HCT116 (cell line): ENCODE results near the gene ARL15. TPM values are rescaled to one million over a fixed set of nuclear protein-coding genes. Genes with fewer than 3 reads are reported as not detected.

Source experiments
- ATAC-seq: fragments of 200-7000 bp; cut with Tn5 transposase; 2 replicates; pipeline ENCODE4 v1.9.1; 2020; ENCODE audit warnings: mild to moderate bottlenecking, moderate library complexity
- BruUV-seq: library from RNA; stranded (reverse); fragments of 400-500 nt; replicated peaks from 2 replicates; lab custom pipeline; 2021; lab: Mats Ljungman, UMichigan
- CTCF ChIA-PET: fragments of 300-600 bp; sonication (Branson Sonifier 250); formaldehyde crosslinking; loops from one replicate; lab custom pipeline; 2021; ENCODE audit warnings: antibody characterized with exemption; lab: Charles Lee
- POLR2A ChIA-PET: fragments of 300-600, 350-600 bp; sonication (Branson Sonifier 250); formaldehyde crosslinking; loops from one replicate; lab custom pipeline; 2021; ENCODE audit warnings: antibody characterized with exemption; lab: Charles Lee
- RAD21 ChIA-PET, 2 experiments: fragments of 300-600 bp; sonication (Branson Sonifier 250); formaldehyde crosslinking; loops; one replicate each; lab custom pipeline; 2023; ENCODE audit warnings: low total read pairs in 2 of 2; ENCODE audit not compliant: uncharacterized antibody in 2 of 2, unreplicated experiment in 2 of 2, low non-redundant PET in 1 of 2; lab: Charles Lee
- DNase-seq: peaks from one replicate; pipeline ENCODE4 v3.0.0-alpha.2; 2010; ENCODE audit warnings: low read depth, low spot score
- H2AFZ ChIP-seq: fragments of 200-600 bp; shearing (Covaris generic), sonication (generic); 2 replicates; pipeline ENCODE4 v1.6.1; 2017; ENCODE audit warnings: low read depth, mixed run types, mixed read lengths, antibody characterized with exemption, low read length; ENCODE audit not compliant: poor library complexity, severe bottlenecking
- H3K27ac ChIP-seq: 2 replicates; pipeline ENCODE4 v1.5.1; 2012; ENCODE audit warnings: low read depth, low read length
- H3K27me3 ChIP-seq: fragments of 200-600 bp; sonication (generic); 2 replicates; pipeline ENCODE4 v1.6.1; 2016; ENCODE audit warnings: mixed run types, low read length, mixed read lengths; ENCODE audit not compliant: insufficient read depth
- H3K36me3 ChIP-seq, 2 experiments: fragments of 200-500 bp in 1 of 2; fragments of 200-600 bp in 1 of 2; sonication (Bioruptor generic) in 1 of 2; sonication (generic) in 1 of 2; 2 replicates each; pipeline versions ENCODE4 v1.5.1 to v1.6.1; 2014 to 2016; ENCODE audit warnings: low read length in 2 of 2, inconsistent platforms in 1 of 2, mixed read lengths in 1 of 2, mixed run types in 1 of 2; ENCODE audit not compliant: insufficient read depth in 2 of 2, control insufficient read depth in 1 of 2
- H3K4me1 ChIP-seq, 2 experiments: fragments of 200-600 bp in 1 of 2; sonication (generic) in 1 of 2; 2 replicates each; pipeline versions ENCODE4 v1.5.1 to v1.6.1; 2012 to 2017; ENCODE audit warnings: low read length in 2 of 2, inconsistent platforms in 1 of 2, mild to moderate bottlenecking in 1 of 2, mixed read lengths in 1 of 2, mixed run types in 1 of 2, moderate library complexity in 1 of 2; ENCODE audit not compliant: insufficient read depth in 2 of 2, control insufficient read depth in 1 of 2
- H3K4me2 ChIP-seq: fragments of 200-600 bp; sonication (generic); 2 replicates; pipeline ENCODE4 v1.6.1; 2017; ENCODE audit warnings: mixed run types, low read length, mixed read lengths
- H3K4me3 ChIP-seq, 2 experiments: fragments of 200-600 bp in 1 of 2; sonication (generic) in 1 of 2; replicated peaks in 1 of 2; 2 replicates each; pipeline ENCODE4 v1.5.1; 2011 to 2016; ENCODE audit warnings: low read length in 2 of 2, control low read depth in 1 of 2, low read depth in 1 of 2, mild to moderate bottlenecking in 1 of 2, mixed read lengths in 1 of 2, mixed run types in 1 of 2
- H3K79me2 ChIP-seq: fragments of 200-600 bp; sonication (generic); 2 replicates; pipeline ENCODE4 v1.6.1; 2017; ENCODE audit warnings: mild to moderate bottlenecking, mixed run types, low read length, moderate library complexity, mixed read lengths; ENCODE audit not compliant: insufficient read depth
- H3K9ac ChIP-seq: fragments of 200-600 bp; sonication (generic); 2 replicates; pipeline ENCODE4 v1.6.1; 2016; ENCODE audit warnings: low read length, mixed read lengths
- H3K9me2 ChIP-seq: fragments of 200-600 bp; sonication (generic), shearing (Covaris generic); 2 replicates; pipeline ENCODE4 v1.6.1; 2017; ENCODE audit warnings: mixed run types, mild to moderate bottlenecking, moderate library complexity; ENCODE audit not compliant: insufficient read depth
- H3K9me3 ChIP-seq, 2 experiments: fragments of 200-500 bp in 1 of 2; fragments of 200-600 bp in 1 of 2; sonication (Bioruptor generic) in 1 of 2; sonication (generic) in 1 of 2; 2 replicates each; pipeline ENCODE4 v1.6.1; 2014 to 2017; ENCODE audit warnings: low read length in 2 of 2, mixed read lengths in 2 of 2, inconsistent platforms in 1 of 2, low read depth in 1 of 2, mild to moderate bottlenecking in 1 of 2, mixed run types in 1 of 2, moderate library complexity in 1 of 2; ENCODE audit not compliant: control insufficient read depth in 1 of 2, insufficient read depth in 1 of 2
- H4K20me1 ChIP-seq: fragments of 200-600 bp; sonication (generic), shearing (Covaris generic); 2 replicates; pipeline ENCODE4 v1.6.1; 2017; ENCODE audit warnings: mixed run types, mild to moderate bottlenecking, moderate library complexity; ENCODE audit not compliant: insufficient read depth
- CBX3 ChIP-seq: IDR thresholded peaks from 2 replicates; pipeline ENCODE4 v1.6.1; 2012; ENCODE audit warnings: low read depth
- EGR1 ChIP-seq: IDR thresholded peaks from 2 replicates; pipeline ENCODE4 v1.6.1; 2012; ENCODE audit warnings: low read depth
- ELF1 ChIP-seq: IDR thresholded peaks from 2 replicates; pipeline ENCODE4 v1.6.1; 2012; ENCODE audit warnings: low read depth, borderline replicate concordance
- EZH2 ChIP-seq: fragments of 200-600 bp; sonication (generic); IDR thresholded peaks from 2 replicates; pipeline ENCODE4 v1.6.1; 2017; ENCODE audit warnings: antibody characterized with exemption, mixed run types
- EZH2phosphoT487 ChIP-seq: fragments of 200-600 bp; IDR thresholded peaks from 2 replicates; pipeline ENCODE4 v1.6.1; 2018; ENCODE audit warnings: antibody characterized with exemption, borderline replicate concordance
- JUND ChIP-seq: IDR thresholded peaks from 2 replicates; pipeline ENCODE4 v1.6.1; 2012
- POLR2A ChIP-seq: IDR thresholded peaks from 2 replicates; pipeline ENCODE4 v1.7.0; 2011; ENCODE audit warnings: borderline replicate concordance; ENCODE audit not compliant: insufficient read depth, insufficient read length; ENCODE audit errors: extremely low read depth
- POLR2AphosphoS5 ChIP-seq: IDR thresholded peaks from 2 replicates; pipeline ENCODE4 v1.6.1; 2011; ENCODE audit warnings: mild to moderate bottlenecking, low read depth, low read length, moderate library complexity
- RAD21 ChIP-seq: IDR thresholded peaks from 2 replicates; pipeline ENCODE4 v1.6.1; 2012; ENCODE audit warnings: low read depth, mild to moderate bottlenecking
- SIN3A ChIP-seq: IDR thresholded peaks from 2 replicates; pipeline ENCODE4 v1.6.1; 2012; ENCODE audit warnings: low read depth
- ZNF274 ChIP-seq: fragments of 200-500 bp; sonication (Bioruptor generic); IDR thresholded peaks from 2 replicates; pipeline ENCODE4 v1.6.1; 2014; ENCODE audit warnings: mild to moderate bottlenecking, low read depth, low read length, inconsistent platforms
- intact Hi-C: fragments of 100-400 bp; cut with micrococcal nuclease; formaldehyde crosslinking; loops from 2 replicates; pipeline ENCODE4 v1.10.0; 2022
- total RNA-seq: library from RNA; stranded (reverse); gene quantifications from one replicate; pipeline ENCODE4 v1.2.1, GENCODE V29; 2021; ENCODE audit not compliant: unreplicated experiment
- TF ChIP-seq, protein P1 (sequence below): IDR thresholded peaks from 2 replicates; pipeline ENCODE4 v1.6.1; 2012
- TF ChIP-seq, protein P2 (sequence below): IDR thresholded peaks from 2 replicates; pipeline ENCODE4 v1.6.1; 2012; ENCODE audit warnings: low read depth
- TF ChIP-seq, protein P3 (sequence below), 3 experiments: fragments of 200-600 bp in 1 of 3; sonication (generic) in 1 of 3; IDR thresholded peaks in 2 of 3; conservative IDR thresholded peaks in 1 of 3; 2 replicates each; pipeline ENCODE4 v1.5.1; 2012 to 2017; ENCODE audit warnings: low read depth in 2 of 3, low read length in 2 of 3, antibody characterized with exemption in 1 of 3, borderline replicate concordance in 1 of 3, control low read depth in 1 of 3, mild to moderate bottlenecking in 1 of 3, mixed read lengths in 1 of 3, mixed run types in 1 of 3, moderate library complexity in 1 of 3; ENCODE audit not compliant: insufficient read depth in 1 of 3
- TF ChIP-seq, protein P4 (sequence below): IDR thresholded peaks from 2 replicates; pipeline ENCODE4 v1.6.1; 2012

ARL15 gene
- total RNA-seq, 1 experiment from 2014 or later: 15.0 TPM

DNA sequence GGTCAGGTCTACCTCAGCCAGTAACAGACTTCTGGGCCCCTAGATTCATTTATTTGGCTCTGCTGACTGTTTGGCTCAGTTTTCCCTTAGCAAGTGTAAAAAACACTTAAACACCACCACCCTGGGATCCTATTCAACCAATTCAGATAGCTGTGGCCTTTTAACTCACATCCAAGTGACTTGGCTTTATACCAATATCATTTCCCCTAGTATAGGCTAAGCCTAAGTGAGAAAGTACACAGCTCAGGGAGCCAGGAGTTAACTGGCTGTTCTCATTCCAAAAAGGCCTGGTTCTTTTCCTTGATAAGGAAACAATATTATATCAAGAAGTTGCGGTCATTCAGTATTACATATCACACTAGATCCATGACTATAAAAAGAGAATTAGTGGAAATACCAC, 163.5 kb downstream of the ARL15 start:
- no peaks in the 10 kb centered on the region for H3K79me2 ChIP-seq
- RAD21 ChIA-PET: no interaction called here
- H3K9me3 ChIP-seq: no peaks in the 10 kb centered on the region
- intact Hi-C loops: no loop called here
- DNase-seq: no peak
- TF ChIP-seq POLR2A (no peak), EGR1 (no peak), RAD21 (no peak), POLR2AphosphoS5 (no peak), ELF1 (no peak)
- TF ChIP-seq, protein P1, sequence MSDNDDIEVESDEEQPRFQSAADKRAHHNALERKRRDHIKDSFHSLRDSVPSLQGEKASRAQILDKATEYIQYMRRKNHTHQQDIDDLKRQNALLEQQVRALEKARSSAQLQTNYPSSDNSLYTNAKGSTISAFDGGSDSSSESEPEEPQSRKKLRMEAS: no peak
- no peaks in the 10 kb centered on the region for H4K20me1 ChIP-seq
- H3K4me1 ChIP-seq: no peaks in the 10 kb centered on the region
- CTCF ChIA-PET: no interaction called here
- no TSS peak for BruUV-seq
- POLR2A ChIA-PET: no interaction called here
- no peak overlapping the region for H3K9ac ChIP-seq
- no peak overlapping the region for H2AFZ ChIP-seq
- no peak overlapping the region for H3K4me3 ChIP-seq
- peaks cover 4% of the 10 kb centered on the region; the same call in 1 of the 2 replicates for H3K9me2 ChIP-seq
- ATAC-seq: no peak
- H3K4me2 ChIP-seq: no peak overlapping the region
- H3K27ac ChIP-seq: no peak overlapping the region
- H3K36me3 ChIP-seq: no peaks in the 10 kb centered on the region
- H3K27me3 ChIP-seq: no peaks in the 10 kb centered on the region

DNA sequence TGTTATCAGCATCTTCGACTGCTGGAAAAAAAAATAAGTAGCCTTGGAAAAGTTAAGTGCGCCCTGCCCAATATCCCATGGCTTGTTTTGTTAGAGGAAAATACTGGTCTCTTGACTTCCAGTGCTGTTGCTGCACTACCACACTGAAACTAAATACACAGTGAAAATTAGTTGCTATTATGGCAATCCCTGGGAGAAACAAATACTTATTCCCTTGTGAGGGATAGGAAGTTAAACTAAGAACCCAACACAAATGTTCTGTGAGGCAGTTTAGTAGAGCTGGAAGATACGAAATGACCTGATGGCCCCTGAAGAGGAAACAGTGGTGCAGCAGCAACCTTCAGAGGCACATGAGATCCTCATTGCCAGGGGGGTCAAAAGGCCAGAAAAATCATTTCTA, 164.0 kb downstream of the ARL15 start:
- peaks cover 4% of the 10 kb centered on the region; the same call in 1 of the 2 replicates for H3K9me2 ChIP-seq
- H3K27me3 ChIP-seq: no peaks in the 10 kb centered on the region
- no peaks in the 10 kb centered on the region for H3K36me3 ChIP-seq
- ChIA-PET CTCF (no interaction called here), POLR2A (no interaction called here), RAD21 (no interaction called here)
- H3K27ac ChIP-seq: no peak overlapping the region
- H2AFZ ChIP-seq: no peak overlapping the region
- no TSS peak for BruUV-seq
- no peaks in the 10 kb centered on the region for H3K9me3 ChIP-seq
- H4K20me1 ChIP-seq: no peaks in the 10 kb centered on the region
- H3K4me3 ChIP-seq: no peak overlapping the region
- DNase-seq (no peak), ATAC-seq (no peak)
- H3K9ac ChIP-seq: no peak overlapping the region
- no peak overlapping the region for H3K4me2 ChIP-seq
- intact Hi-C loops: no loop called here
- no peaks in the 10 kb centered on the region for H3K4me1 ChIP-seq
- H3K79me2 ChIP-seq: no peaks in the 10 kb centered on the region
- TF ChIP-seq JUND (no peak), EZH2 (no peak), ELF1 (no peak), CBX3 (no peak), EZH2phosphoT487 (no peak), RAD21 (no peak), EGR1 (no peak), ZNF274 (no peak), POLR2AphosphoS5 (no peak), POLR2A (no peak), SIN3A (no peak)
- TF ChIP-seq, protein P2, sequence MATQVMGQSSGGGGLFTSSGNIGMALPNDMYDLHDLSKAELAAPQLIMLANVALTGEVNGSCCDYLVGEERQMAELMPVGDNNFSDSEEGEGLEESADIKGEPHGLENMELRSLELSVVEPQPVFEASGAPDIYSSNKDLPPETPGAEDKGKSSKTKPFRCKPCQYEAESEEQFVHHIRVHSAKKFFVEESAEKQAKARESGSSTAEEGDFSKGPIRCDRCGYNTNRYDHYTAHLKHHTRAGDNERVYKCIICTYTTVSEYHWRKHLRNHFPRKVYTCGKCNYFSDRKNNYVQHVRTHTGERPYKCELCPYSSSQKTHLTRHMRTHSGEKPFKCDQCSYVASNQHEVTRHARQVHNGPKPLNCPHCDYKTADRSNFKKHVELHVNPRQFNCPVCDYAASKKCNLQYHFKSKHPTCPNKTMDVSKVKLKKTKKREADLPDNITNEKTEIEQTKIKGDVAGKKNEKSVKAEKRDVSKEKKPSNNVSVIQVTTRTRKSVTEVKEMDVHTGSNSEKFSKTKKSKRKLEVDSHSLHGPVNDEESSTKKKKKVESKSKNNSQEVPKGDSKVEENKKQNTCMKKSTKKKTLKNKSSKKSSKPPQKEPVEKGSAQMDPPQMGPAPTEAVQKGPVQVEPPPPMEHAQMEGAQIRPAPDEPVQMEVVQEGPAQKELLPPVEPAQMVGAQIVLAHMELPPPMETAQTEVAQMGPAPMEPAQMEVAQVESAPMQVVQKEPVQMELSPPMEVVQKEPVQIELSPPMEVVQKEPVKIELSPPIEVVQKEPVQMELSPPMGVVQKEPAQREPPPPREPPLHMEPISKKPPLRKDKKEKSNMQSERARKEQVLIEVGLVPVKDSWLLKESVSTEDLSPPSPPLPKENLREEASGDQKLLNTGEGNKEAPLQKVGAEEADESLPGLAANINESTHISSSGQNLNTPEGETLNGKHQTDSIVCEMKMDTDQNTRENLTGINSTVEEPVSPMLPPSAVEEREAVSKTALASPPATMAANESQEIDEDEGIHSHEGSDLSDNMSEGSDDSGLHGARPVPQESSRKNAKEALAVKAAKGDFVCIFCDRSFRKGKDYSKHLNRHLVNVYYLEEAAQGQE: no peak
- TF ChIP-seq, protein P3, sequence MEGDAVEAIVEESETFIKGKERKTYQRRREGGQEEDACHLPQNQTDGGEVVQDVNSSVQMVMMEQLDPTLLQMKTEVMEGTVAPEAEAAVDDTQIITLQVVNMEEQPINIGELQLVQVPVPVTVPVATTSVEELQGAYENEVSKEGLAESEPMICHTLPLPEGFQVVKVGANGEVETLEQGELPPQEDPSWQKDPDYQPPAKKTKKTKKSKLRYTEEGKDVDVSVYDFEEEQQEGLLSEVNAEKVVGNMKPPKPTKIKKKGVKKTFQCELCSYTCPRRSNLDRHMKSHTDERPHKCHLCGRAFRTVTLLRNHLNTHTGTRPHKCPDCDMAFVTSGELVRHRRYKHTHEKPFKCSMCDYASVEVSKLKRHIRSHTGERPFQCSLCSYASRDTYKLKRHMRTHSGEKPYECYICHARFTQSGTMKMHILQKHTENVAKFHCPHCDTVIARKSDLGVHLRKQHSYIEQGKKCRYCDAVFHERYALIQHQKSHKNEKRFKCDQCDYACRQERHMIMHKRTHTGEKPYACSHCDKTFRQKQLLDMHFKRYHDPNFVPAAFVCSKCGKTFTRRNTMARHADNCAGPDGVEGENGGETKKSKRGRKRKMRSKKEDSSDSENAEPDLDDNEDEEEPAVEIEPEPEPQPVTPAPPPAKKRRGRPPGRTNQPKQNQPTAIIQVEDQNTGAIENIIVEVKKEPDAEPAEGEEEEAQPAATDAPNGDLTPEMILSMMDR (IDR thresholded peaks at IDR 0.05 in 2 of 3, conservative IDR thresholded peaks at IDR 0.05 in 1 of 3; ENCODE audit: borderline replicate concordance in 1 of 3, insufficient read depth in 1 of 3, low read depth in 2 of 3, low read length in 2 of 3): no peak
- TF ChIP-seq, protein P4, sequence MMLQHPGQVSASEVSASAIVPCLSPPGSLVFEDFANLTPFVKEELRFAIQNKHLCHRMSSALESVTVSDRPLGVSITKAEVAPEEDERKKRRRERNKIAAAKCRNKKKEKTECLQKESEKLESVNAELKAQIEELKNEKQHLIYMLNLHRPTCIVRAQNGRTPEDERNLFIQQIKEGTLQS: no peak
- TF ChIP-seq, protein P1: no peak
